Measurements from ENCODE around the gene ACTG1. TPM values are rescaled to one million over a fixed set of nuclear protein-coding genes. Genes with fewer than 3 reads are reported as not detected.

The ACTG1 gene
- polyA plus RNA-seq, 6 donors from 2014 or later: 664 to 1,094 (median 872) TPM

DNA sequence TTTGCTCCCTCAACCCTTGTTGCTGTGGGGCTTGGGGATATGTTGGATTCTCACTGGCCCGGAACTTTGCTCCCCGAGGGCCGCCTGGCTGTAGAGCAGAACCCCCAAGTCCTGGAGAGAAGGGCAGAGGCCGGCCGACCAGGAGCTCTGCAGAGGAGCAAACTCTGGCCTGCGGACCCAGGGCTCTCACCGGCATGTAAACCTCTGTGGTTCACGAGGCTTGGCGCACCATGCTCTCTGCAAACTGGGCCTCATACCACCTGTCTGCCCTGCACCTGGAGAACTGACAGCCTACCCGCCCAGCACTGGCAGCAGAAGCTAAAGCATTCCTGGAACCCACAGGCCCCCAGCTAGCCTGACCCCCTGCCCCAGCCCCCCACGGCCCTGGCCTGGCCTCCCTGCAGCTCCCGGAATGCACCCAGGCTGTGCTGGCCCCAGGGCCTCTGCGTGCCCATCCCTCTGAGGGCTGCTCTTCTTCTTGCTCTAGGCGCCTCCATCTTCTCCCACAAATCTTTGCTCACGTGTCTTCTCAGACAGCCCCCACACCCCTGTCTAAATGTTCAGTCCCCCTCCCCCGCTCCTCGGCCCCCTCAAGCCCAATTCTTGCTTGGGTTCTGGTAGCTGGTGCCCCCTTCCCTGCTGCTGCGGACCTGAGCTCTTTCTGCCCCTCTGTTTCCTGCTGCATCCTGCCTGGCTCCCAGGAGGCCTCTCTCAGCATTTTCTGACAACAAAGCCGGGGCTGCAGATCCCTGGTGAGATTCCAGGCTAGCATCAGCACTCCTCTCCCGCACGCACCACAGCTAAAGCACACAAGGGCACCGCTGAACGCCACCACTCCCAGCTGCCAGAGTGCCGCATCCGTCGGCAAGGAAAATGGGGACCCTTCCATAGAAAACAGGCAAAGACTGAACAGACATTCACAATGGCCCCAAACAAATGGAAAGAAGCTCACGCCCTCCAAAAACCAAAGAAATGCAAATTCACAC, 23.3 kb downstream of the ACTG1 start:
- H3K36me3 Mint-ChIP-seq: no peaks in the 10 kb centered on the region
- peak overlapping the region; percentile 61 to 87 (median 67) for H3K4me3 Mint-ChIP-seq
- DNase-seq (no peak), ATAC-seq (ENCODE audit: low read depth in 2 of 2) (no peak)
- H3K27me3 Mint-ChIP-seq: peaks cover 0 to 15% (median 7%) of the 10 kb centered on the region in 3 donors
- peak overlapping the region in 2 of 6 donors; percentile 30 to 68 for H3K27ac Mint-ChIP-seq
- no peaks in the 10 kb centered on the region for H3K9me3 Mint-ChIP-seq
- peaks cover 10 to 12% (median 11%) of the 10 kb centered on the region in 3 donors for H3K4me1 Mint-ChIP-seq

DNA sequence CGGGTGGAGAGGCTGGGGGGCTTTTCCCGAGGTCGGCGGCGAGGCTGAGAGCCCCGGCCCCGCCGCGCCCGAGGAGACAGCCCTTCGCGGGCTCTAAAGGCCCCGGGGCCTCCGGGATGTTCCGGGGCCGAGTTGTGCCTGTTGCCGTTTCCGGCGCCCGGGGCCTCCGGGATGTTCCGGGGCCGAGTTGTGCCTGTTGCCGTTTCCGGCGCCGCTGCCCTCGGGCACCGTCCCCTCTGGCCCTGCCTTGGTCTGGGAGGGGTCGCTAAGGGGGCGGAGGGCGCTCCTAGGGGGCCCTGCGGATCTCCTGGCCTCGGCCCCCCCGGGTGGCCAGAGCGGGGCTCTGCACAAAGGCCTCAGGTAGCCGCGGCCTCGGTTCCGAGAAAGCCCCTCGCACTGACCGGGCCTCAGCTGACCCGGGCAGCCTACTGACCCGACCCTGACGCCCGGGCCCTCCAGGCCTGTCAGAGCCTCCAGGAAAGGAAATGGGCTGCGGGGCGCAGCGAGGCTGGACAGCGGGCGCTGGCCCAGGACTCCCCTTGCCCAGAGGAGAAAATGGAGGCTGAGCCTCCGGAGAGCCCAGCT, 24.2 kb downstream of the ACTG1 start:
- no peak for DNase-seq
- ATAC-seq (ENCODE audit: low read depth in 2 of 2): no peak

DNA sequence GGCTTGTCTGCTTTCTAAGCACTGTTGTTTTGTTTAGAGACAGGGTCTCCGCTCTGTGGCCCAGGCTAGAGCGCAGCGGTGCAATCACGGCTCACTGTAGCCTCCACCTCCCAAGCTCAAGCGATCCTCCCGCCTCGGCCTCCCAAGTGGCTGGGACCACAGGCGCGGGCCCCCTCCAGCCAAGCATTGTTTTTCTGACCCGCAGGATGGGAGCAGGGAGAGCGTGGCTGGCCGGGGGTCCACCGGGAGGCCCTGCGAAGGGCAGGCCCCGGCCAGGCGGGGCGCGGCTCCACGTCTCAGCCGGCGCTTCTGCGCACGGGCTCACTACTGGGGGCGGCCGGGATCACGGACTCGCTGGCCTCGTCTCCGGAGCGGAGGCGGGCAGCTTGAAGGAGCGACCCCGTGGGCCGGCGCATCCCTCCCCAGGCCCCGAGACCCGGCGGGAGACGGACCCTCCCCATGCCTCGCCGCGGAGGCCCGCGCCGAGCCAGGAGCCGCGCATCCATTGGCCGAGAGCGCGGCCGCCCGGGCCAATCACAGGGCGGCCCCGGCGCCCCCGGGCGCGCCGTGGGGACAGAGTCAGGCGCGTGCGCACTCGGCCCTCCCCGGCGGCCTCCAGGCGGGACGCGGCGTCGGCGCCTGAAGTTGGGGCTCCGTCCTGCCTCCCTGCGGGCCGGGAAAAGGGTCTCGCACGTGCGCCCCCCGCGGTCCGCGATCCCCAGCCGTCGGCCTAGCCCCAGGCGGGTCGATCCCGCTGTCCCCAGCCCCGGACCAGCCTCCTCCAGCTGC, 24.9 kb downstream of the ACTG1 start:
- H3K27me3 Mint-ChIP-seq: peaks cover 0 to 11% (median 6%) of the 10 kb centered on the region in 3 donors
- peak overlapping the region in 1 of 6 donors; percentile 41 for H3K27ac Mint-ChIP-seq
- no peaks in the 10 kb centered on the region for H3K9me3 Mint-ChIP-seq
- peaks cover 16 to 25% (median 18%) of the 10 kb centered on the region in 3 donors for H3K4me1 Mint-ChIP-seq
- H3K4me3 Mint-ChIP-seq: peak overlapping the region in 7 of 8 donors; percentile 45 to 83 (median 71)
- peak; percentile 63 for DNase-seq
- peak; percentile 31 to 45 for ATAC-seq (ENCODE audit: low read depth in 2 of 2)
- no peaks in the 10 kb centered on the region for H3K36me3 Mint-ChIP-seq

More for the DNA sequence above, 24.2 kb downstream of the ACTG1 start:
- Mint-ChIP-seq H3K9me3 (no peaks in the 10 kb centered on the region), H3K4me3 (peak overlapping the region in 3 of 8 donors; percentile 33 to 68 (median 35)), H3K27me3 (peaks cover 0 to 15% (median 6%) of the 10 kb centered on the region in 3 donors), H3K36me3 (no peaks in the 10 kb centered on the region), H3K27ac (no peak overlapping the region), H3K4me1 (peaks cover 10 to 18% (median 11%) of the 10 kb centered on the region in 3 donors)

DNA sequence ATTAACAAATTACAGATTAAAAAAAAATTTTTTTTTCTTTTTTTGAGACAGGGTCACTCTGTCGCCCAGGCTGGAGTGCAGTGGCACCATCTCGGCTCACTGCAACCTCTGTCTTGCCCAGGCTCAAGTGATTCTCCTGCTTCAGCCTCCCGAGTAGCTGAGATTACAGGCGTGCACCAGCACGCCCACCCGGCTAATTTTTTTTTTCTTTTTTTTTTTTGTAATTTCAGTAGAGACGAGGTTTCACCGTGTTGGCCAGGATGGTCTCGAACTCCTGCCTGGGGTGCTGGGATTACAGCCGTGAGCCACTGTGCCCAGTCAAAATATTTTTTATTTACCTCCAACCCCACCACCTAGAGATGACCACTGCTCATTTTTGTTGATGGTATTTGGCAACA, 25.5 kb downstream of the ACTG1 start:
- H3K36me3 Mint-ChIP-seq: no peaks in the 10 kb centered on the region
- peaks cover 0 to 14% (median 6%) of the 10 kb centered on the region in 3 donors for H3K27me3 Mint-ChIP-seq
- H3K9me3 Mint-ChIP-seq: no peaks in the 10 kb centered on the region
- H3K4me1 Mint-ChIP-seq: peaks cover 22 to 31% (median 24%) of the 10 kb centered on the region in 3 donors
- ATAC-seq (ENCODE audit: low read depth in 2 of 2) (no peak), DNase-seq (no peak)
- H3K27ac Mint-ChIP-seq: peak overlapping the region in 1 of 6 donors; percentile 41
- H3K4me3 Mint-ChIP-seq: peak overlapping the region in 7 of 8 donors; percentile 45 to 83 (median 71)

DNA sequence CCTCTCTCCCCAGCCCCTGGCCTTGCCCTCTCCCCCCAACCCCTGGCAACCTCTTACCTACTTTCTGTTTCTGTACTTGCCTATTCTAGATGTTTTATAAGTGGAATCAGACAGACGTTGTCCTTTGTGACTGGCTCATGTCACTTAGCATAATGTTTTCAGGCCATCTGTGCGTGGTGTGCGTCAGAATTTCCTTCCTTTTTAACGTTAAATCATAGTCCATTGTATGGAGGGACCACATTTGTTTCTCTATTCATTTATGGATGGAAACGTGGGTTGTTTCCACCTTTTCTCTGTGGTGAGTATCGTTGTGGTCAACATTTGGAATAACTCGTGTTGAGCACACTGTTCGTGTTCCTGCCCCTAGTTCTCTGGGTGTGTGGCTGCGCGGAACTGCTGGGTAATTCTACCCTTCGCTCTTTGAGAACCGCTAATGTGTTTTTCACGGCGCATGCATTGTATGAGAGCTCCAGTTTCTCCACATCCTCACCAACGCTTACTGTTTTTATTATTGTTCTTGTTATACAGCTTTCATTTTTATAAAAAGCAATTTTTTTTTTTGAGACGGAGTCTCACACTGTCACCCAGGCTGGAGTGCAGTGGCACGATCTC, 26.3 kb downstream of the ACTG1 start:
- H3K4me3 Mint-ChIP-seq: peak overlapping the region in 5 of 8 donors; percentile 44 to 82 (median 55)
- peak overlapping the region in 2 of 6 donors; percentile 1 to 74 for H3K27ac Mint-ChIP-seq
- DNase-seq: peak; percentile 14
- no peaks in the 10 kb centered on the region for H3K9me3 Mint-ChIP-seq
- peaks cover 26 to 36% (median 29%) of the 10 kb centered on the region in 3 donors for H3K4me1 Mint-ChIP-seq
- no peaks in the 10 kb centered on the region for H3K36me3 Mint-ChIP-seq
- no peak for ATAC-seq (ENCODE audit: low read depth in 2 of 2)
- peaks cover 0 to 17% (median 6%) of the 10 kb centered on the region in 3 donors for H3K27me3 Mint-ChIP-seq

DNA sequence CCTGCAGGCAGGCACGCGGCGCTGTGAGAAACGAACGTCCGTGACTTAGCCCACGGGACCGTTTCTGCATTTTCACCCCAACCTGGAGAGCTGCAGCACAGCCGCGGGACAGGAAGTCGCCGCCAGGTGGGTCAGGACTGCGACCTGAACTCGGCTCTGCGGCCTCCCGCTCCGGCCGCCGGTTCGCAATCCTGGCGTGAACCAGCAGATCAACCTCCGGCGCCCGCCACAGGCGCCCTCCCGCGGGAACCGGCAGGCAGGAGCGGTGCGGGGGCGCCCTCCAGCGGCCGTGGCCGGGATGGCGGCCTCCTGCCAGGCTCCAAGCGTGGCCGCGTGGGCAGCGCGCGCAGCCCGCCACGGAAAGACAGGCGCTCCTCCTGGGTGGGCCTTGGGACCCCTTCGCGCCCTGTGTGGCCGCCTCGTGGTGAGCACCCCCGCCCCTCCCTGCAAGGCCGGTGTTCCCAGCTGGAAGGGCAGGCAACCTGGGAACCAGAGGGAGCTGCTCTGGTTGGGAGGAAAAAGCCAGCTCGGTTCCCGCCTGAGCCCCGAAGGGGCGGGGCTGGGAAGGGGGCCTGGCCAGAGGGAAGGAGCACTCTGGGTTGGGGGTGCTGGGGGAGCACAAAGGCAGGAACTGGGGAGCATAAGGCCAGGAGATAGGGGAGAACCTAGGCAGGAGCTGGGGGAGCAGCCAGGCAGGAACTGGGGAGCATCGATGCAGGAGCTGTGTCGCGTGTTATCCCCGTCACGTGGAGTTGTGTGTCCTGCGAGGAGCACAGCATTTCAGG, 28.2 kb downstream of the ACTG1 start:
- H3K27ac Mint-ChIP-seq: peak overlapping the region in 1 of 6 donors; percentile 79
- peak; percentile 63 to 67 for ATAC-seq (ENCODE audit: low read depth in 2 of 2)
- peaks cover 21 to 31% (median 29%) of the 10 kb centered on the region in 3 donors for H3K4me1 Mint-ChIP-seq

DNA sequence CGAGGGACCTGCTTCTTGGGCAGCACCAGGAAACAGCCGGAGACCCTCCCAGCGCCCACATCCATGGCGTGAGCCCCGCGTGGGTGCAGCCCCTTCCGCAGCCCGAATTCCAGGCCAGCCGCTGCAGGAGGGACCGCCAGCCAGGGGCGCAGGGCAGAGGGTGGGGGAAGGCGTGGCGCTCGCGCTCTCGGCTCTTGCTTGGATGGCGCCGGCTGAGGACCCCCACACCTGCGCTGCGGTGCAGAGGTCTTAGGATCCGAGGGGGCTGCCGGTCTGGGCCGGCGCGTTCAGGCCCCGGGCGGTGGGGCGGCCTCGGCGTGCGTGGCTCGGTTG, 28.8 kb downstream of the ACTG1 start:
- DNase-seq (no peak), ATAC-seq (ENCODE audit: low read depth in 2 of 2) (no peak)
- Mint-ChIP-seq H3K27ac (peak overlapping the region in 3 of 6 donors; percentile 81 to 96 (median 86)), H3K36me3 (no peaks in the 10 kb centered on the region), H3K4me3 (peak overlapping the region in 6 of 8 donors; percentile 30 to 91 (median 77)), H3K9me3 (peaks cover 0 to 1% (median 0%) of the 10 kb centered on the region in 7 donors), H3K27me3 (peaks cover 0 to 16% (median 8%) of the 10 kb centered on the region in 3 donors), H3K4me1 (peaks cover 20 to 28% (median 28%) of the 10 kb centered on the region in 3 donors)

More for the DNA sequence above, 28.2 kb downstream of the ACTG1 start:
- peak; percentile 89 for DNase-seq
- Mint-ChIP-seq H3K27me3 (peaks cover 0 to 16% (median 7%) of the 10 kb centered on the region in 3 donors), H3K9me3 (peaks cover 0 to 1% (median 0%) of the 10 kb centered on the region in 7 donors), H3K4me3 (peak overlapping the region in 7 of 8 donors; percentile 45 to 84 (median 70)), H3K36me3 (no peaks in the 10 kb centered on the region)

DNA sequence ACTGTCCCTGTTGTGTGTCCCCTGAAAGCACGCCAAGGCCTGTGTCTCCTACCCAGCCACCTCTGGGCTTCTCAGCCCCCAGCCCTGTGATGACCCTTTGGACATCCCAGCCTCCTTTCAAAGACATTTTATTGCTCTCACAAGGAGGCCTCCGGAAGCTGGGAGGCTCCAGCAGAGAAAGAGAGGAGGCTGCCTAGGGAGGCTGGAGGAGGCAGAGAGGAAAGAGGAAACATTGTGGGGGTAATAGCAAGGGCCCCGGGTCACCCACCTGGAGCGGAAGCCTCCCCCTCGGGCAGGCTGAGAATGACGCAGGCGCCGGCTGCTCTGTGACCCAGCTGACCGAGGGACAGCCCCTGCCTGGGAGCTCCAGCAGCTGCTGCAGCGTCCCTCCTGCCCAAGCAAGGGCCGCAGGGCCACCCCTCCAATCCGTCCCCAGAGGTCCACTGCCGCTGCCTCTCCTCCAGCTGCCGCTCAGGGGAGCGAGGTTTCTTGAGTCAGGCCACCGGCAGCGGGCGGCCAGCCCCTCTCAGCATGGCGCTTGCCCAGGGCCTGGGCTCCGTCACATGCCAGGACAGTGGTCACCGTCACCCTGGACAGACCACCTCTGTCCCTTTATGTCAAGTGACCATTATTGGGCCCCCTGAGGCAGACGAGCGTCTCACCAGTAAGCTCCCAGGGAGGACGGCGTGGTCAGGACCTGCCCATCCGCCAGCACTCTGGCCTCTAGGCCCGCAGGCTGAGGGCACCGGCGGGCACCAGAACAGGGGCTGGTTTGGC, 29.3 kb downstream of the ACTG1 start:
- peak; percentile 67 to 72 for ATAC-seq (ENCODE audit: low read depth in 2 of 2)
- Mint-ChIP-seq H3K36me3 (no peaks in the 10 kb centered on the region), H3K4me1 (peaks cover 20 to 30% (median 28%) of the 10 kb centered on the region in 3 donors), H3K4me3 (peak overlapping the region; percentile 35 to 91 (median 77)), H3K9me3 (peaks cover 0 to 1% (median 0%) of the 10 kb centered on the region in 7 donors), H3K27ac (peak overlapping the region; percentile 81 to 99 (median 96)), H3K27me3 (peaks cover 0 to 16% (median 8%) of the 10 kb centered on the region in 3 donors)
- peak; percentile 92 for DNase-seq

DNA sequence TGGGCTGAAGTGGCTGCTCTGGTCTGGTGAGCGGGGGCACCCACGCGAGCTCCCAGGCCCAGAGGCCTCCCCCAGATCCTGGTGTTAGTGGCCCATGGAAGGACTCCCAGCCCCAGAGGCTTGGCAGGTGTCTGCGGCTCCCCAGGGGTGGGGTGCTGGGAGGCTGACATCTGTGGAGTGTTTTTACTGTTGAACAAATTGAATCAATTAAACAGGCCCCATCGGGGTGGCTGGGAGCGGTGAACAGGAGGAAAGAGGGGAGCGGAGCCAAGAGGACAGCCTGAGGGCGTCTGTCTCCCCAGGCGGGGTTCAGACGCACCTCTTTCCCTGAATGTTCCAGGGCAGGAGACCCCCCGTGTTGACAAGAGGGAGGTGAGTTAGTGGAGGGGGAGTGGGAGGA, 29.9 kb downstream of the ACTG1 start:
- ATAC-seq (ENCODE audit: low read depth in 2 of 2): no peak
- H3K27me3 Mint-ChIP-seq: peaks cover 0 to 16% (median 14%) of the 10 kb centered on the region in 3 donors
- H3K27ac Mint-ChIP-seq: peak overlapping the region; percentile 81 to 99 (median 96)
- peaks cover 20 to 34% (median 28%) of the 10 kb centered on the region in 3 donors for H3K4me1 Mint-ChIP-seq
- no peak for DNase-seq
- no peaks in the 10 kb centered on the region for H3K36me3 Mint-ChIP-seq
- H3K9me3 Mint-ChIP-seq: peaks cover 0 to 1% (median 0%) of the 10 kb centered on the region in 7 donors
- peak overlapping the region; percentile 70 to 91 (median 82) for H3K4me3 Mint-ChIP-seq

DNA sequence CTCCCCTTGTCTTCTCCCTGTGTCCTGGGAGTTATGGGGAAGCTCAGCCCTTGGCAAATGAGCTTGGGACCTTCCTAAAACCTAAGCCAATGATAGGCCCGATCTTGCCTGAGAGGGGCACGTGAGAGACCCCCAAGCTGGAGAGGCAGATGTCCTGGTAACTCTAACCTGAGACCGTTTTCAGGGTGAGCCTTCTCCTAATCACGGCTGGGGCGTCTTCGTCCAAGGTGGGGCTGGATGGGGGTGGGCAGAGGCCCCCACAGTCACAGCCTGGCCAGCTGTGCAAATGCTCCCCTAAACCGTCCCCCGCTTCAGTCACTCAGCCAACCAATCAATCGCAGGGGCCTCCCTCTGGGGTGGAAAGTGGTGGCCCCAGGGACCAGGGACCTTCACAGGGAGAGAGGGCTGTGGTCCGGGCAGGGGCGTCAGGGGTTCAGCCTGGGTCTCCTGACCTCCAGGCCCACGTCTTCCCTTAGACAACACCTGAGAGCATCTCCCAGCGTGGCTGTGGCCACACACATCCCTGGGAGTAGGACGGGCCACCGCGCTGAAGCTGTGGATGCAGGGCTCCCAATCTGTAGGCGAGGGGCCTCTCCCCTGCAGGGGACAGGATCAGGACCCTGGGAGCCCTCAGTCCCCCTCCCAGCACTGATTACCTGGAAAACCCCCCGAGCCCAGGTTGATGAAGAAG, 30.6 kb downstream of the ACTG1 start:
- peak overlapping the region; percentile 70 to 91 (median 84) for H3K4me3 Mint-ChIP-seq
- H3K27me3 Mint-ChIP-seq: peaks cover 0 to 16% (median 14%) of the 10 kb centered on the region in 3 donors
- H3K4me1 Mint-ChIP-seq: peaks cover 20 to 34% (median 28%) of the 10 kb centered on the region in 3 donors
- H3K36me3 Mint-ChIP-seq: no peaks in the 10 kb centered on the region
- H3K9me3 Mint-ChIP-seq: peaks cover 0 to 1% (median 0%) of the 10 kb centered on the region in 7 donors
- ATAC-seq (ENCODE audit: low read depth in 2 of 2): no peak
- DNase-seq: peak; percentile 15
- peak overlapping the region; percentile 86 to 99 (median 96) for H3K27ac Mint-ChIP-seq
